ENCODE data around the gene THADA.

THADA gene

DNA sequence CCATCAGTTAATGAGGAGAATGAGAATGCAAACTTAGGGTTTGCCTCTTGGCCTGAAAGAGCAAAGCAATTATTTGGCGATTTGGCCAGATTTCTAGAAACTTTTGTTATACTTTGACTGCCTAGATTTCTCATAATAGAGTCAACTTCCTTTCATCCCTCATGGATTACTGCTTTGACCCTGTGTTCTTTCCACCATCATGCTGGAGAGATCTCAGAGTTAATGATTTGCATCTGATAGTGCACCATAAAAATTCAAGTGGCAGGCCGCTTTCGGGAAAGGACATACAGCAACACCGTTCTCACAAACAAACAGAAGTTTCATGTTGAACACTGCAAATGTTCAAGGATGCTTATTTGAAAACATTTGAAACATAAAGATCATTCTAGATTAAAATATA, 225.7 kb downstream of the THADA start:
- H3K4me3 ChIP-seq (ENCODE audit: low read length): no peak overlapping the region
- TF ChIP-seq, protein P1, sequence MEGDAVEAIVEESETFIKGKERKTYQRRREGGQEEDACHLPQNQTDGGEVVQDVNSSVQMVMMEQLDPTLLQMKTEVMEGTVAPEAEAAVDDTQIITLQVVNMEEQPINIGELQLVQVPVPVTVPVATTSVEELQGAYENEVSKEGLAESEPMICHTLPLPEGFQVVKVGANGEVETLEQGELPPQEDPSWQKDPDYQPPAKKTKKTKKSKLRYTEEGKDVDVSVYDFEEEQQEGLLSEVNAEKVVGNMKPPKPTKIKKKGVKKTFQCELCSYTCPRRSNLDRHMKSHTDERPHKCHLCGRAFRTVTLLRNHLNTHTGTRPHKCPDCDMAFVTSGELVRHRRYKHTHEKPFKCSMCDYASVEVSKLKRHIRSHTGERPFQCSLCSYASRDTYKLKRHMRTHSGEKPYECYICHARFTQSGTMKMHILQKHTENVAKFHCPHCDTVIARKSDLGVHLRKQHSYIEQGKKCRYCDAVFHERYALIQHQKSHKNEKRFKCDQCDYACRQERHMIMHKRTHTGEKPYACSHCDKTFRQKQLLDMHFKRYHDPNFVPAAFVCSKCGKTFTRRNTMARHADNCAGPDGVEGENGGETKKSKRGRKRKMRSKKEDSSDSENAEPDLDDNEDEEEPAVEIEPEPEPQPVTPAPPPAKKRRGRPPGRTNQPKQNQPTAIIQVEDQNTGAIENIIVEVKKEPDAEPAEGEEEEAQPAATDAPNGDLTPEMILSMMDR (conservative IDR thresholded peaks at IDR 0.05; ENCODE audit: low read depth, low read length): no peak
- DNase-seq (ENCODE audit: low read depth): no peak

DNA sequence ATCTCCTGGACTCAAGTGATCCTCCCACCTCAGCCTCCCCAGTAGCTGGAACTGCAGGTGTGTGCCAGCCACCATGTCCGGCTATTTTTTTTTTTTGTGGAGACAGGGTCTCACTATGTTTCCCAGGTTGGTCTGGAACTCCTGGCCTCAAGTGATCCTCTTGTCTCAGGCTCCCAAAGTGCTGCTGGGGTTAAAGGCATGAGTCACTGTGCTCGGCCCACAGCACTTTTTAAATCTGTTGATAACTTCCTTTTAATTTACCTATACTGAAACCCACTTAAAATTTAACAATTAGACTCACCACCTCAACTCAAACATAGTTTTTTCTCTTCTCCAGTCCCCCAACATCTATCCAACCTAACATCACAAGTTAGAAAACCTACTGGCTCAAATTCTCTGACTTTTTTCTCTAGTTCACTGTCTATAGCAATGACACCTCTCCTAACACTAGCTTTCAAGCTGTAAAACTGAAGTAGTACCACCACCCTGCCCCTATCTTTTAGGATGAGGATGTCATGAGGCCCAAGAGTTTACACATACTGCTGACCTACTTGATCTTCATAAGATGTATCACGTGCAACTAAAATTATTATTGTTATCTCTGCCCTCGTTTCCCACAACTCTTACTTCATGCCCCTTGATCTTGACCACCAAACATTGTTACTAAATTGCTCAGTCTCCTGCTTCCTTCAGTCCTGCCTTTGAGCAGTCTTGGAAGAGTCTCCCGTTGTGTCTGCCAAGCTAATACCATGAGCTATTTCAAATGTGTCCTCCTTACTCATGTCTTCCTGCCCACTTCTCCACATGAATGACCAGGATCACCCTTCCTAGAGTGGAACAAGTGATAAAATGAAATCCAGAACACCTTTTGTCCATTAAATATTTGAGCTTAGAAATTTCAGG, 227.1 kb downstream of the THADA start:
- peak; percentile 23 for DNase-seq (ENCODE audit: low read depth)
- TF ChIP-seq, protein P1 (conservative IDR thresholded peaks at IDR 0.05; ENCODE audit: low read depth, low read length): no peak
- H3K4me3 ChIP-seq (ENCODE audit: low read length): no peak overlapping the region

DNA sequence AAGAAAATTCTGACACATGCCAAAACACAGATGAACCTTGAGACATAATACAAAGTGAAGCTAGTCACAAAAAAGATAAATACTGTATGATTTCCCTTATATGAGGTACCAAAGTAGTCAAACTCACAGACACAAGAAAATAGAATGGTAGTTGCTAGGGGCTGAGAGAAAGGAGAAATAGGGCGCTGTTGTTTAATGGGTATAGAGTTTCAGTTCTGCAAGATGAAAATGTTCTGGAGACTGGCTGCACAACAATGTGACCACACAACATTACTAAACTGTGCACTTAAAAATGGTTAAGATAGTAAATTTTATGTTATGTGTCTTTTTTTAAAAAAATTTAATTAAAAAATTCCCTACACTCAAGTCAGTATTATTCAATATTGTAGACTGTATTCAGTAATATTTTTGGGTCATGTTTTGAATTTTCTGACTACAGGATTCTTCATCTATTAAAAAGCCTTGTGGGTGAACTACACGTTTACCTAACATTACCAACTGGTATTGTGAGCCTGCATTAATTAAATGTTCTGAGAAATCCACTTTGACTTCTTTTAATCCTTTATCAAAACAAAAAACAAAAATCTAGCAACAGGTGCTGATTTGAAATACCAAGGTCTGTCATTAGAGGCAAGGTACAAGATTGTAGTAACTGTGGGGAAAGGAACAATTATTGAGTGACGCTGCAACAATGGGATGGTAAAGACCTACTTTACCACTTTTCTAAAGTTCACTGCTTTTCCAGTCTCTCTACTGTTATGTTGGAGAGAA, 228.6 kb downstream of the THADA start:
- TF ChIP-seq, protein P1 (conservative IDR thresholded peaks at IDR 0.05; ENCODE audit: low read depth, low read length): no peak
- no peak for DNase-seq (ENCODE audit: low read depth)
- H3K4me3 ChIP-seq (ENCODE audit: low read length): no peak overlapping the region

DNA sequence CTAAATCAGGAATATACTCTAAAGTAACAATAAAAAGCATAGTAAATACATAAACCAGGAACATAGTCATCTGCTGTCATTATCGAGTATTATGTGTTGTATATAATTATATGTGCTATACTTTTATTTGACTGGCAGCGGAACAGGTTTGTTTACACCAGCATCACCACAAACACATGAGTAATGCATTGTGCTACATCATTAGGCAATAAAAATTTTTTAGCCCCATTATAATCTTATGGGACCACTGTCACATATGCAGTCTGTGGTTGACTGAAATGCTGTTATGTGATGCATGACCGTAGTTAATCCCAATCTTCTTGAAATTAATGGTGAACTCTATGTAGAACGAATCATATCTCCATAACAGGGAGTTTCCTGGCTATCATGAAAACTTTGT, 232.7 kb downstream of the THADA start:
- TF ChIP-seq, protein P1 (conservative IDR thresholded peaks at IDR 0.05; ENCODE audit: low read depth, low read length): no peak
- DNase-seq (ENCODE audit: low read depth): no peak
- H3K4me3 ChIP-seq (ENCODE audit: low read length): no peak overlapping the region

DNA sequence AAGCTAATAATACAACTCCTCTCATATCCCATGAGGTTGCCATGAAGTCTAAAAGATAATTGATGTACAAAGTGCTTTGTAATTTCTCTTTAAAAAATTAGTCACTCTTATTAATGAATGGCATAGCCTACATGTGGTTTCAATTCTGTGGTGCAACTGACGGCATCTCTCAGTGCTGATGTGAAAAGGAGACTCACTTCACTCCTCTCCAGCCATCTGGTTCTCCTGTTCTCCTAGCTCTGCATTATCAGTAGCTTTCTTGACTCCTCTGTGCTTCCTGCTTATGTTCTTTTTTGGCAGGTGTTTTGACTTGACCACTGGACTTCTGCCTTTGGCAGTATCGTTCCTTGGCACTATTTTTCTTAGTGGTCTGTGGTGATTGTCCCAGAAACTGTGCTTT, 234.6 kb downstream of the THADA start:
- TF ChIP-seq, protein P1 (conservative IDR thresholded peaks at IDR 0.05; ENCODE audit: low read depth, low read length): no peak
- no peak for DNase-seq (ENCODE audit: low read depth)
- no peak overlapping the region for H3K4me3 ChIP-seq (ENCODE audit: low read length)

DNA sequence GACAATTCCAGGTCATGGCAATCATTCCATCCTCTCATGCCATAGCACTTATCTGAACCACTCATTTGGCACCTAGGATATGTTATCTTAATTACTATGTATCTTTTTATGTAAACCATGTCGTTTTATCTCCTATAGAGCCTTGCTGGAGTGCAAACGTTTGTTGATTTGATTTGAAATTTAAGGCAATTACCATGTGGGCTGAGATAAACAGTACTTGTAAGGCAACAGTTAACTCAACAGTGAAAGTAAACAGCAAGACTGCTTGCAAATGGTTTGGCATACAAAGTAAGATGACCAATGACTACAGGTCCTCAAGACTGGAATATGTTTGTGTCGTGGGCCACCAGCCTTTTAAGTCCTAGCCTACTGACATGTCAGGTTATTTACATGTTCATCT, 235.7 kb downstream of the THADA start:
- no peak for DNase-seq (ENCODE audit: low read depth)
- no peak overlapping the region for H3K4me3 ChIP-seq (ENCODE audit: low read length)
- TF ChIP-seq, protein P1 (conservative IDR thresholded peaks at IDR 0.05; ENCODE audit: low read depth, low read length): no peak

All from retinal pigment epithelial cell (primary cell).